ENCODE measurements around the gene ANKRD31. TPM values are rescaled to one million over a fixed set of nuclear protein-coding genes. Genes with fewer than 3 reads are reported as not detected.

The ANKRD31 gene
- total RNA-seq, 4 donors from 2014 or later, result 0.19 TPM; not detected in 3

GRCh38 chr5:75200776-75201175 is 35.9 kb downstream of the ANKRD31 start:
- H3K27me3 ChIP-seq, result no peaks in the 10 kb centered on the region
- TF ChIP-seq POLR2A (IDR thresholded peaks at IDR 0.05), result no peak
- no peak for TF ChIP-seq CTCF (IDR thresholded peaks at IDR 0.05)

DNA sequence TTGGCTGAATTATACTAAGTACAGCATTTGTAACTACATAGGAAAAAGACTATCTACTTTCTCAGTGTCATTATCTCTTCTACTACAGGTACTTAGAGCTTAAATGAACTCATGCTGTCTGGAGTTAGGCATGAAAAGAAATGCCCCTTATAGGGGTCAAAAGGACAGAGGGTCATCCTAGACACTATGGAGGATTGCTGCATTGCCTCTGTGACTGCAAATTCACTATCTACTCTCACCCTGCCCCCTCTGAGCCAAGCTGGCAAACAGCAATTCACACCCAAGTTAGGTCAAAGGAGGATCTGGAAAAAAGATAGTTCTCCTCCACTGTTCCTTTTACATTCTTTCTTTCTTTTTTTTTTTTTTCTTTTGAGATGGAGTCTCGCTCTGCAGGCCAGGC is 36.7 kb downstream of the ANKRD31 start:
- no peaks in the 10 kb centered on the region for H3K9me3 ChIP-seq
- no peak overlapping the region for H3K27ac ChIP-seq
- no peak overlapping the region for H3K4me3 ChIP-seq
- no peaks in the 10 kb centered on the region for H3K36me3 ChIP-seq
- TF ChIP-seq CTCF (IDR thresholded peaks at IDR 0.05) (no peak), POLR2A (IDR thresholded peaks at IDR 0.05) (no peak)
- no peaks in the 10 kb centered on the region for H3K27me3 ChIP-seq
- H3K4me1 ChIP-seq, result no peaks in the 10 kb centered on the region
- DNase-seq, result no peak

More at GRCh38 chr5:75200776-75201175, 35.9 kb downstream of the ANKRD31 start:
- no peak for DNase-seq
- no peak overlapping the region for H3K4me3 ChIP-seq
- H3K9me3 ChIP-seq, result no peaks in the 10 kb centered on the region
- H3K36me3 ChIP-seq, result no peaks in the 10 kb centered on the region
- no peaks in the 10 kb centered on the region for H3K4me1 ChIP-seq
- no peak overlapping the region for H3K27ac ChIP-seq

GRCh38 chr5:75199071-75199470 is 37.6 kb downstream of the ANKRD31 start:
- Histone ChIP-seq H3K27ac (no peak overlapping the region), H3K9me3 (no peaks in the 10 kb centered on the region), H3K4me3 (no peak overlapping the region), H3K27me3 (no peaks in the 10 kb centered on the region), H3K36me3 (no peaks in the 10 kb centered on the region), H3K4me1 (no peaks in the 10 kb centered on the region)
- no peak for DNase-seq
- TF ChIP-seq POLR2A (IDR thresholded peaks at IDR 0.05), result no peak
- no peak for TF ChIP-seq CTCF (IDR thresholded peaks at IDR 0.05)

DNA sequence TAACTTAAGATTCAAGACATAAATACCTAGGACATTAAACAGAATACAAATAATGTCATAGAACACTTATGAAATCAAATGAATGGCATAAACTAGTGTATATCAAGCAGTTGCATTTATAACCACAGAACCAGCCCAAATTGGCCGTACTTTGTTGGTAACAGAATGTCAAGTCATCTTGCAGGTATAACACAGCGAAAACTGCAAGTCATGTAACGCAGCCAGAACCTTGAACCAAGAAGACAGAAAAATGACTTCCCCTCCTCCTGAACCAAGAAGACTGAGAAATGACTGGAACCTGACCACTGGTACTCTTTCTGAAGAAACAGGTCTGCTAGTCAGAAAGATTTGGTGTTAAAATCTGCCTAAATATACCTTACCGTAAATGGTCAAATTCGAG is 38.9 kb downstream of the ANKRD31 start:
- Histone ChIP-seq H3K4me3 (no peak overlapping the region), H3K4me1 (no peaks in the 10 kb centered on the region), H3K9me3 (no peaks in the 10 kb centered on the region), H3K27ac (no peak overlapping the region), H3K36me3 (no peaks in the 10 kb centered on the region), H3K27me3 (no peaks in the 10 kb centered on the region)
- no peak for DNase-seq
- TF ChIP-seq POLR2A (IDR thresholded peaks at IDR 0.05), result no peak

DNA sequence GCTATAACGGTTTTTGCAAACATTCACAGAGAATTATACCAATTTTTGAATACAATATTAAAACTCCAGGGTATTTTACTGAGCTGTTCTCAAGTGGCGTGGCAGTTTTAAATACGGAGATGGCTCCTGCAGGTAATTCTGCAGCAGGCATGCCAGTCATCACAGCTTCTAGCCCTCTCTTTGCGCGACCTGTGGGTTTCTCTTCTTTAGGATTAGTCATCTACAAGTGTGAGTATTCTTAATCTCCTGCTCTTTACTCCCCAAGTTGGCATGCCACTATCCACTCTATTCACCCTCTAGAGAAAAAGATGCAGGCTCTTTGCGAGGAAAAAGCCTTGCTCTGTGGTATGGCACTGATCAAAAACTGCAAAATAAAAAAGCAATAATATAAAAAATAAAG is 43.9 kb downstream of the ANKRD31 start:
- Histone ChIP-seq H3K9me3 (no peaks in the 10 kb centered on the region), H3K27ac (no peak overlapping the region), H3K27me3 (no peaks in the 10 kb centered on the region), H3K36me3 (no peaks in the 10 kb centered on the region), H3K4me1 (no peaks in the 10 kb centered on the region), H3K4me3 (no peak overlapping the region)
- no peak for DNase-seq
- no peak for TF ChIP-seq CTCF (IDR thresholded peaks at IDR 0.05)
- no peak for TF ChIP-seq POLR2A (IDR thresholded peaks at IDR 0.05)

DNA sequence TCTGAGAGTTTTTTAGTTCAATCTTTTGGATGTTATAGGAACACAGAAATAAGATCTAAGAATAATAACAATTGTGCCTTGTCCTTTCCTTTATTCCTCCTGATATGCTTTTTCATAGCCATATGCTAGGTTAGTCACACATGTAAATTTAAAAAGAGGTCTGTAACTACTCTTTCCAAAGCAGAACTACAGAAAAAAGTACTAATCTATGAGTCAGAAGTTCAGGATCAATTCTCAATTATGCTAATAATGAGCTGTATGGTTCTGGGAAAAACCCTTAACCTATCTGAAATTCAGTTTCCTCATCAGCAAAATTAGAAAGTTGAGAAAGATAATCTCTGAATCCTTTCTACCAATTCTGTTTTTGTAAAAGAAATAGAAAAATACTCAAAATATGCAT is 44.4 kb downstream of the ANKRD31 start:
- no peak overlapping the region for H3K27ac ChIP-seq
- H3K27me3 ChIP-seq, result no peaks in the 10 kb centered on the region
- H3K4me3 ChIP-seq, result no peak overlapping the region
- H3K4me1 ChIP-seq, result no peaks in the 10 kb centered on the region
- H3K36me3 ChIP-seq, result no peaks in the 10 kb centered on the region
- no peaks in the 10 kb centered on the region for H3K9me3 ChIP-seq
- TF ChIP-seq POLR2A (IDR thresholded peaks at IDR 0.05), result no peak
- no peak for TF ChIP-seq CTCF (IDR thresholded peaks at IDR 0.05)
- DNase-seq, result no peak
